HepG2 (cell line): ENCODE results near the gene EFS. TPM values are rescaled to one million over a fixed set of nuclear protein-coding genes. Genes with fewer than 3 reads are reported as not detected.

Source experiments
- CREM ChIP-seq, 2 experiments: sonication (generic) in 1 of 2; formaldehyde crosslinking in 1 of 2; IDR thresholded peaks; 2 replicates each; pipeline versions ENCODE4 v1.4.0 to v1.6.1; 2016 to 2020; ENCODE audit warnings: antibody characterized with exemption in 1 of 2, mild to moderate bottlenecking in 1 of 2, missing genetic modification reagents in 1 of 2
- ELF4 ChIP-seq: sonication (generic); formaldehyde crosslinking; IDR thresholded peaks from 2 replicates; pipeline ENCODE4 v1.5.0; 2020; ENCODE audit warnings: missing genetic modification reagents, mild to moderate bottlenecking, moderate library complexity, borderline replicate concordance
- MEIS2 ChIP-seq: sonication (generic); formaldehyde crosslinking; IDR thresholded peaks from 2 replicates; pipeline ENCODE4 v1.9.0; 2021; ENCODE audit warnings: mild to moderate bottlenecking, missing genetic modification reagents
- NFE2L2 ChIP-seq: fragments of 150-350 bp; IDR thresholded peaks from 2 replicates; pipeline ENCODE4 v1.6.1; 2014; ENCODE audit warnings: low read length
- NFYB ChIP-seq: sonication (generic); formaldehyde crosslinking; IDR thresholded peaks from 2 replicates; pipeline ENCODE4 v1.4.0; 2020; ENCODE audit warnings: missing genetic modification reagents
- RARA ChIP-seq: IDR thresholded peaks from 2 replicates; pipeline ENCODE4 v1.6.1; 2016; ENCODE audit warnings: missing genetic modification reagents, missing compliant biosample characterization
- SPEN ChIP-seq: sonication (generic); formaldehyde crosslinking; IDR thresholded peaks from 2 replicates; pipeline ENCODE4 v1.5.1; 2020; ENCODE audit warnings: low read depth, mild to moderate bottlenecking, missing genetic modification reagents
- TBX3 ChIP-seq: fragments of 450-650 bp; IDR thresholded peaks from 2 replicates; pipeline ENCODE4 v1.6.1; 2017; ENCODE audit warnings: antibody characterized with exemption, mild to moderate bottlenecking, inconsistent platforms, borderline replicate concordance
- ZFP1 ChIP-seq: IDR thresholded peaks from 2 replicates; pipeline ENCODE4 v1.6.1; 2016
- ZNF30 ChIP-seq: sonication (generic); formaldehyde crosslinking; IDR thresholded peaks from 2 replicates; pipeline ENCODE4 v1.5.0; 2020; ENCODE audit warnings: mild to moderate bottlenecking, missing genetic modification reagents
- ZNF777 ChIP-seq: sonication (generic); formaldehyde crosslinking; IDR thresholded peaks from 2 replicates; pipeline ENCODE4 v1.4.0; 2020; ENCODE audit warnings: missing genetic modification reagents
- ZNF816 ChIP-seq: sonication (generic); formaldehyde crosslinking; IDR thresholded peaks from 2 replicates; pipeline ENCODE4 v1.8.0; 2022; ENCODE audit warnings: missing genetic modification reagents, mild to moderate bottlenecking, borderline replicate concordance
- ZNF878 ChIP-seq: sonication (generic); formaldehyde crosslinking; IDR thresholded peaks from 2 replicates; pipeline ENCODE4 v1.8.1; 2023; ENCODE audit warnings: mild to moderate bottlenecking, missing genetic modification reagents, moderate library complexity
- polyA plus RNA-seq, 8 experiments: library from polyadenylated mRNA; depleted of rRNA in 3 of 8; stranded (reverse) in 7 of 8; unstranded in 1 of 8; fragments of >200 nt; fragmentation: Illumina TruSeq in 4 of 8; extraction: Trizol in 4 of 8; gene quantifications; 2 replicates each; pipeline versions ENCODE4 v1.2.1 to v1.2.3, GENCODE V29; 2011 to 2016; ENCODE audit warnings: low read depth in 4 of 8, missing spikeins in 1 of 8, mixed read lengths in 1 of 8; ENCODE audit not compliant: insufficient read depth in 1 of 8
- total RNA-seq, 5 experiments: library from RNA; depleted of rRNA; stranded (reverse); fragments of >200 nt; fragmentation: Illumina TruSeq; extraction: Trizol; gene quantifications; 2 replicates each; pipeline ENCODE4 v1.2.3, GENCODE V29; 2016; ENCODE audit warnings: low read depth in 1 of 5
- TF ChIP-seq, protein P1 (sequence below): sonication (generic); formaldehyde crosslinking; IDR thresholded peaks from 2 replicates; pipeline ENCODE4 v1.9.0; 2021; ENCODE audit warnings: missing genetic modification reagents, borderline replicate concordance
- TF ChIP-seq, protein P2 (sequence below): sonication (generic); formaldehyde crosslinking; IDR thresholded peaks from 2 replicates; pipeline ENCODE4 v1.4.0; 2020; ENCODE audit warnings: mild to moderate bottlenecking, missing genetic modification reagents
- TF ChIP-seq, protein P3 (sequence below): sonication (generic); formaldehyde crosslinking; IDR thresholded peaks from 2 replicates; pipeline ENCODE4 v1.8.0; 2022; ENCODE audit warnings: mild to moderate bottlenecking, missing genetic modification reagents, borderline replicate concordance
- TF ChIP-seq, protein P4 (sequence below): sonication (generic); formaldehyde crosslinking; conservative IDR thresholded peaks from 2 replicates; pipeline ENCODE4 v1.4.0; 2020; ENCODE audit warnings: missing genetic modification reagents
- TF ChIP-seq, protein P5 (sequence below): sonication (generic); formaldehyde crosslinking; IDR thresholded peaks from 2 replicates; pipeline ENCODE4 v1.4.0; 2020; ENCODE audit warnings: missing genetic modification reagents

Gene EFS
- total and polyA plus RNA-seq, 2 of the 13 experiments (the other 11 are each of a cell fraction or from before 2014, with no cell fraction given) = not detected

DNA sequence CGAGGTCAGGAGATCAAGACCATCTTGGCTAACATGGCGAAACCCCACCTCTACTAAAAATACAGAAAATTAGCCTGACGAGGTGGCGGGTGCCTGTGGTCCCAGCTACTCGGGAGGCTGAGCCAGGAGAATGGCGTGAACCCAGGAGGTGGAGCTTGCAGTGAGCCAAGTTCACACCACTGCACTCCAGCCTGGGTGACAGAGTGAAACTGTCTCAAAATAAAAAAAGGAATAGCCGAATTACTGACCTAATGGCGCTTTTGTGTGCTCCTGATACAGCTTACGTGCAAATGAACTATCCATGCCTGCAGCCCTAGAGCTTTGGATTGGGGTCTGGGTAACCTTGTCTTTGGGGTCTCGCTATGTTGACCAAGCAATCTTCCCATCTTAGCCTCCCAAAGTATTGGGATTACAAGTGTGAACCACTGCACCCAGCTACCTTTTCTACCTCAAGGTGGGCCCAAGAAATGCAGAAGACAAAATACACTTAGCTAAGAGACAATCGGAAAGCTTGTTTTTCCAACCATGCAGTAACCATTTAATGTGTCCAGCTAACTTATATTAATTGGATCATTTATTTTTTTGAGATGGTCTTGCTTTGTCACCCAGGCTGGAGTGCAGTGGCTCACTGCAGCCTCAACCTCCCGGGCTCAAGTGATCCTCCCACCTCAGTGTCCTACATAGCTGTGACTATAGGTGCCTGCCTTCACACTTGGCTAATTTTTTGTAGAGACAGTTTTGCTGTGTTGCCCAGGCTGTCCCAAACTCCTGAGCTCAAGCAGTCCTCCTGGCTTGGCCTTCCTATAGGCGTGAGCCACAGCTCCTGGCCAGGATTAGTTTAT, 38.3 kb downstream of the EFS start (continued):
- TF ChIP-seq ZNF30 (CRISPR knock-in tag) (no peak), CREM (IDR thresholded peaks at IDR 0.05) (no peak), CREM (CRISPR knock-in tag; IDR thresholded peaks at IDR 0.05) (no peak), NFYB (CRISPR knock-in tag) (no peak), ZNF777 (no peak), ZFP1 (CRISPR knock-in tag) (no peak), RARA (CRISPR knock-in tag) (peak; percentile 29; the same call in 1 of the 2 replicates), ELF4 (CRISPR knock-in tag) (no peak), TBX3 (no peak; the same call in 1 of the 2 replicates), ZNF816 (CRISPR knock-in tag) (no peak), SPEN (CRISPR knock-in tag) (0 out of 2 replicates have a peak, but pooled peaks have one; percentile 27), ZNF878 (no peak), NFE2L2 (no peak), MEIS2 (no peak)
- TF ChIP-seq, protein P1, sequence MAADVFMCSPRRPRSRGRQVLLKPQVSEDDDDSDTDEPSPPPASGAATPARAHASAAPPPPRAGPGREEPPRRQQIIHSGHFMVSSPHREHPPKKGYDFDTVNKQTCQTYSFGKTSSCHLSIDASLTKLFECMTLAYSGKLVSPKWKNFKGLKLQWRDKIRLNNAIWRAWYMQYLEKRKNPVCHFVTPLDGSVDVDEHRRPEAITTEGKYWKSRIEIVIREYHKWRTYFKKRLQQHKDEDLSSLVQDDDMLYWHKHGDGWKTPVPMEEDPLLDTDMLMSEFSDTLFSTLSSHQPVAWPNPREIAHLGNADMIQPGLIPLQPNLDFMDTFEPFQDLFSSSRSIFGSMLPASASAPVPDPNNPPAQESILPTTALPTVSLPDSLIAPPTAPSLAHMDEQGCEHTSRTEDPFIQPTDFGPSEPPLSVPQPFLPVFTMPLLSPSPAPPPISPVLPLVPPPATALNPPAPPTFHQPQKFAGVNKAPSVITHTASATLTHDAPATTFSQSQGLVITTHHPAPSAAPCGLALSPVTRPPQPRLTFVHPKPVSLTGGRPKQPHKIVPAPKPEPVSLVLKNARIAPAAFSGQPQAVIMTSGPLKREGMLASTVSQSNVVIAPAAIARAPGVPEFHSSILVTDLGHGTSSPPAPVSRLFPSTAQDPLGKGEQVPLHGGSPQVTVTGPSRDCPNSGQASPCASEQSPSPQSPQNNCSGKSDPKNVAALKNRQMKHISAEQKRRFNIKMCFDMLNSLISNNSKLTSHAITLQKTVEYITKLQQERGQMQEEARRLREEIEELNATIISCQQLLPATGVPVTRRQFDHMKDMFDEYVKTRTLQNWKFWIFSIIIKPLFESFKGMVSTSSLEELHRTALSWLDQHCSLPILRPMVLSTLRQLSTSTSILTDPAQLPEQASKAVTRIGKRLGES (CRISPR knock-in tag) = no peak
- TF ChIP-seq, protein P2, sequence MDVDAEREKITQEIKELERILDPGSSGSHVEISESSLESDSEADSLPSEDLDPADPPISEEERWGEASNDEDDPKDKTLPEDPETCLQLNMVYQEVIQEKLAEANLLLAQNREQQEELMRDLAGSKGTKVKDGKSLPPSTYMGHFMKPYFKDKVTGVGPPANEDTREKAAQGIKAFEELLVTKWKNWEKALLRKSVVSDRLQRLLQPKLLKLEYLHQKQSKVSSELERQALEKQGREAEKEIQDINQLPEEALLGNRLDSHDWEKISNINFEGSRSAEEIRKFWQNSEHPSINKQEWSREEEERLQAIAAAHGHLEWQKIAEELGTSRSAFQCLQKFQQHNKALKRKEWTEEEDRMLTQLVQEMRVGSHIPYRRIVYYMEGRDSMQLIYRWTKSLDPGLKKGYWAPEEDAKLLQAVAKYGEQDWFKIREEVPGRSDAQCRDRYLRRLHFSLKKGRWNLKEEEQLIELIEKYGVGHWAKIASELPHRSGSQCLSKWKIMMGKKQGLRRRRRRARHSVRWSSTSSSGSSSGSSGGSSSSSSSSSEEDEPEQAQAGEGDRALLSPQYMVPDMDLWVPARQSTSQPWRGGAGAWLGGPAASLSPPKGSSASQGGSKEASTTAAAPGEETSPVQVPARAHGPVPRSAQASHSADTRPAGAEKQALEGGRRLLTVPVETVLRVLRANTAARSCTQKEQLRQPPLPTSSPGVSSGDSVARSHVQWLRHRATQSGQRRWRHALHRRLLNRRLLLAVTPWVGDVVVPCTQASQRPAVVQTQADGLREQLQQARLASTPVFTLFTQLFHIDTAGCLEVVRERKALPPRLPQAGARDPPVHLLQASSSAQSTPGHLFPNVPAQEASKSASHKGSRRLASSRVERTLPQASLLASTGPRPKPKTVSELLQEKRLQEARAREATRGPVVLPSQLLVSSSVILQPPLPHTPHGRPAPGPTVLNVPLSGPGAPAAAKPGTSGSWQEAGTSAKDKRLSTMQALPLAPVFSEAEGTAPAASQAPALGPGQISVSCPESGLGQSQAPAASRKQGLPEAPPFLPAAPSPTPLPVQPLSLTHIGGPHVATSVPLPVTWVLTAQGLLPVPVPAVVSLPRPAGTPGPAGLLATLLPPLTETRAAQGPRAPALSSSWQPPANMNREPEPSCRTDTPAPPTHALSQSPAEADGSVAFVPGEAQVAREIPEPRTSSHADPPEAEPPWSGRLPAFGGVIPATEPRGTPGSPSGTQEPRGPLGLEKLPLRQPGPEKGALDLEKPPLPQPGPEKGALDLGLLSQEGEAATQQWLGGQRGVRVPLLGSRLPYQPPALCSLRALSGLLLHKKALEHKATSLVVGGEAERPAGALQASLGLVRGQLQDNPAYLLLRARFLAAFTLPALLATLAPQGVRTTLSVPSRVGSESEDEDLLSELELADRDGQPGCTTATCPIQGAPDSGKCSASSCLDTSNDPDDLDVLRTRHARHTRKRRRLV (CRISPR knock-in tag) = no peak
- TF ChIP-seq, protein P3, sequence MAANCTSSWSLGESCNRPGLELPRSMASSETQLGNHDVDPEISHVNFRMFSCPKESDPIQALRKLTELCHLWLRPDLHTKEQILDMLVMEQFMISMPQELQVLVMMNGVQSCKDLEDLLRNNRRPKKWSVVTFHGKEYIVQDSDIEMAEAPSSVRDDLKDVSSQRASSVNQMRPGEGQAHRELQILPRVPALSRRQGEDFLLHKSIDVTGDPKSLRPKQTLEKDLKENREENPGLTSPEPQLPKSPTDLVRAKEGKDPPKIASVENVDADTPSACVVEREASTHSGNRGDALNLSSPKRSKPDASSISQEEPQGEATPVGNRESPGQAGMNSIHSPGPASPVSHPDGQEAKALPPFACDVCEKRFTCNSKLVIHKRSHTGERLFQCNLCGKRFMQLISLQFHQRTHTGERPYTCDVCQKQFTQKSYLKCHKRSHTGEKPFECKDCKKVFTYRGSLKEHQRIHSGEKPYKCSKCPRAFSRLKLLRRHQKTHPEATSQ (CRISPR knock-in tag) = no peak
- TF ChIP-seq, protein P4, sequence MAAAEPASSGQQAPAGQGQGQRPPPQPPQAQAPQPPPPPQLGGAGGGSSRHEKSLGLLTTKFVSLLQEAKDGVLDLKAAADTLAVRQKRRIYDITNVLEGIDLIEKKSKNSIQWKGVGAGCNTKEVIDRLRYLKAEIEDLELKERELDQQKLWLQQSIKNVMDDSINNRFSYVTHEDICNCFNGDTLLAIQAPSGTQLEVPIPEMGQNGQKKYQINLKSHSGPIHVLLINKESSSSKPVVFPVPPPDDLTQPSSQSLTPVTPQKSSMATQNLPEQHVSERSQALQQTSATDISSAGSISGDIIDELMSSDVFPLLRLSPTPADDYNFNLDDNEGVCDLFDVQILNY (CRISPR knock-in tag) = no peak
- TF ChIP-seq, protein P5, sequence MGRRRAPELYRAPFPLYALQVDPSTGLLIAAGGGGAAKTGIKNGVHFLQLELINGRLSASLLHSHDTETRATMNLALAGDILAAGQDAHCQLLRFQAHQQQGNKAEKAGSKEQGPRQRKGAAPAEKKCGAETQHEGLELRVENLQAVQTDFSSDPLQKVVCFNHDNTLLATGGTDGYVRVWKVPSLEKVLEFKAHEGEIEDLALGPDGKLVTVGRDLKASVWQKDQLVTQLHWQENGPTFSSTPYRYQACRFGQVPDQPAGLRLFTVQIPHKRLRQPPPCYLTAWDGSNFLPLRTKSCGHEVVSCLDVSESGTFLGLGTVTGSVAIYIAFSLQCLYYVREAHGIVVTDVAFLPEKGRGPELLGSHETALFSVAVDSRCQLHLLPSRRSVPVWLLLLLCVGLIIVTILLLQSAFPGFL = no peak
